ENCODE data around the gene SLC26A2. TPM values are rescaled to one million over a fixed set of nuclear protein-coding genes. Genes with fewer than 3 reads are reported as not detected.
"Not testable (repeated sequence)": the region's sequence is repeated elsewhere in the genome, so short reads cannot be mapped to it uniquely, and the experiment has no call there.

SLC26A2 gene
- total and polyA plus RNA-seq, 2 experiments from 2014 or later: 45.7 to 160 TPM

- no peak for DNase-seq (ENCODE audit: low spot score)
- Histone ChIP-seq H2AFZ (no peak overlapping the region), H4K20me1 (ENCODE audit: insufficient read depth, poor library complexity, severe bottlenecking) (no peaks in the 10 kb centered on the region), H3K36me3 (replicated peaks; ENCODE audit: insufficient read depth, low read depth) (peaks cover 5% of the 10 kb centered on the region), H3K79me2 (peaks cover 3% of the 10 kb centered on the region), H3K27me3 (no peaks in the 10 kb centered on the region), H3K4me3 (no peak overlapping the region), H3K27ac (no peak overlapping the region), H3K4me1 (ENCODE audit: insufficient read depth) (peaks cover 5% of the 10 kb centered on the region), H3K9me2 (replicated peaks; ENCODE audit: insufficient read depth) (no peaks in the 10 kb centered on the region), H3K4me2 (no peak overlapping the region), H3K9me3 (ENCODE audit: low read depth) (no peaks in the 10 kb centered on the region)
- TF ChIP-seq EZH2phosphoT487 (IDR thresholded peaks at IDR 0.05; ENCODE audit: low read depth, severe bottlenecking, unreplicated experiment): no peak
- TF ChIP-seq, protein P1, sequence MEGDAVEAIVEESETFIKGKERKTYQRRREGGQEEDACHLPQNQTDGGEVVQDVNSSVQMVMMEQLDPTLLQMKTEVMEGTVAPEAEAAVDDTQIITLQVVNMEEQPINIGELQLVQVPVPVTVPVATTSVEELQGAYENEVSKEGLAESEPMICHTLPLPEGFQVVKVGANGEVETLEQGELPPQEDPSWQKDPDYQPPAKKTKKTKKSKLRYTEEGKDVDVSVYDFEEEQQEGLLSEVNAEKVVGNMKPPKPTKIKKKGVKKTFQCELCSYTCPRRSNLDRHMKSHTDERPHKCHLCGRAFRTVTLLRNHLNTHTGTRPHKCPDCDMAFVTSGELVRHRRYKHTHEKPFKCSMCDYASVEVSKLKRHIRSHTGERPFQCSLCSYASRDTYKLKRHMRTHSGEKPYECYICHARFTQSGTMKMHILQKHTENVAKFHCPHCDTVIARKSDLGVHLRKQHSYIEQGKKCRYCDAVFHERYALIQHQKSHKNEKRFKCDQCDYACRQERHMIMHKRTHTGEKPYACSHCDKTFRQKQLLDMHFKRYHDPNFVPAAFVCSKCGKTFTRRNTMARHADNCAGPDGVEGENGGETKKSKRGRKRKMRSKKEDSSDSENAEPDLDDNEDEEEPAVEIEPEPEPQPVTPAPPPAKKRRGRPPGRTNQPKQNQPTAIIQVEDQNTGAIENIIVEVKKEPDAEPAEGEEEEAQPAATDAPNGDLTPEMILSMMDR (IDR thresholded peaks at IDR 0.05; ENCODE audit: poor library complexity): no peak
- no peak for TF ChIP-seq EZH2 (IDR thresholded peaks at IDR 0.05; ENCODE audit: borderline replicate concordance)
- 92% methylated on average over 1 of the region's 1 CpG for WGBS (ENCODE audit: low lambda C conversion rate, missing lambda C conversion rate)
These were observed 62.6 kb downstream of the SLC26A2 start for GRCh38 chr5:150023136-150023535.

- Histone ChIP-seq H3K79me2 (peaks cover 6% of the 10 kb centered on the region), H3K27ac (peak overlapping the region; percentile 10), H3K36me3 (replicated peaks; ENCODE audit: insufficient read depth, low read depth) (peaks cover 5% of the 10 kb centered on the region), H2AFZ (no peak overlapping the region), H3K9me3 (ENCODE audit: low read depth) (no peaks in the 10 kb centered on the region), H3K9me2 (replicated peaks; ENCODE audit: insufficient read depth) (no peaks in the 10 kb centered on the region), H3K4me3 (no peak overlapping the region), H3K4me1 (ENCODE audit: insufficient read depth) (peaks cover 5% of the 10 kb centered on the region), H3K27me3 (no peaks in the 10 kb centered on the region), H4K20me1 (ENCODE audit: insufficient read depth, poor library complexity, severe bottlenecking) (no peaks in the 10 kb centered on the region), H3K4me2 (no peak overlapping the region)
- no peak for DNase-seq (ENCODE audit: low spot score)
- WGBS (ENCODE audit: low lambda C conversion rate, missing lambda C conversion rate): 87% methylated on average over 9 of the region's 9 CpGs
- TF ChIP-seq, protein P1 (IDR thresholded peaks at IDR 0.05; ENCODE audit: poor library complexity): peak; percentile 16
- TF ChIP-seq EZH2phosphoT487 (IDR thresholded peaks at IDR 0.05; ENCODE audit: low read depth, severe bottlenecking, unreplicated experiment) (no peak), EZH2 (IDR thresholded peaks at IDR 0.05; ENCODE audit: borderline replicate concordance) (no peak)
These were observed 63.9 kb downstream of the SLC26A2 start for GRCh38 chr5:150024346-150024984.

DNA sequence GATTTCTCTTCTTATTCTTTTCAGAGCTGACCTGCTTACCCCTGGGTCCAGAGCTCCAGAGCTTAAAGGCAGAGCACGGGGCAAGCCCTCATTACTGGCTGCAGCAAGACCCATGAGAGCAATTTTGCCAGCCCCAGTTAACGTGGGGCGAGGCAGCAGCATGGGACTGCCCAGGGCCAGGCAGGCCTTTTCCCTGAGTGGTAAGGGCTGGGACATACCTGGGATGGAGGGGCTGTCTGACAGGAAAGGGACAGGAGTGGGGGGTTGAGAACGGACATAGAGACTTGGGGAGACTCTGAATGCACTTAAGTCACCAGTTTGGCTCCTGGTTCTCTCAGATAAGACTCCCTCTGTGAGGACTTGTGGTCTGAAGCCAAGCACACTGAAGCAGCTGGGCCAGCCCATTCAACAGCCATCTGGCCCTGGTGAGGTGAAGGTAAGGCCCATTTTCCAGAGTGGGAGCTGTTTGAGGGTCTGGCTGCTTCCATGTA is 66.2 kb downstream of the SLC26A2 start:
- no peak for DNase-seq (ENCODE audit: low spot score)
- TF ChIP-seq EZH2 (IDR thresholded peaks at IDR 0.05; ENCODE audit: borderline replicate concordance) (no peak), EZH2phosphoT487 (IDR thresholded peaks at IDR 0.05; ENCODE audit: low read depth, severe bottlenecking, unreplicated experiment) (no peak)
- TF ChIP-seq, protein P1 (IDR thresholded peaks at IDR 0.05; ENCODE audit: poor library complexity): no peak
- WGBS (ENCODE audit: low lambda C conversion rate, missing lambda C conversion rate): 89% methylated on average over 4 of the region's 4 CpGs
- H3K9me2 ChIP-seq (replicated peaks; ENCODE audit: insufficient read depth): no peaks in the 10 kb centered on the region
- H3K9me3 ChIP-seq (ENCODE audit: low read depth): no peaks in the 10 kb centered on the region
- H3K36me3 ChIP-seq (replicated peaks; ENCODE audit: insufficient read depth, low read depth): no peaks in the 10 kb centered on the region
- no peaks in the 10 kb centered on the region for H4K20me1 ChIP-seq (ENCODE audit: insufficient read depth, poor library complexity, severe bottlenecking)
- peak overlapping the region; percentile 75 for H3K27ac ChIP-seq
- H3K4me2 ChIP-seq: peak overlapping the region; percentile 13
- no peak overlapping the region for H2AFZ ChIP-seq
- H3K79me2 ChIP-seq: peaks cover 6% of the 10 kb centered on the region
- H3K4me1 ChIP-seq (ENCODE audit: insufficient read depth): peaks cover 5% of the 10 kb centered on the region
- no peaks in the 10 kb centered on the region for H3K27me3 ChIP-seq
- no peak overlapping the region for H3K4me3 ChIP-seq

DNA sequence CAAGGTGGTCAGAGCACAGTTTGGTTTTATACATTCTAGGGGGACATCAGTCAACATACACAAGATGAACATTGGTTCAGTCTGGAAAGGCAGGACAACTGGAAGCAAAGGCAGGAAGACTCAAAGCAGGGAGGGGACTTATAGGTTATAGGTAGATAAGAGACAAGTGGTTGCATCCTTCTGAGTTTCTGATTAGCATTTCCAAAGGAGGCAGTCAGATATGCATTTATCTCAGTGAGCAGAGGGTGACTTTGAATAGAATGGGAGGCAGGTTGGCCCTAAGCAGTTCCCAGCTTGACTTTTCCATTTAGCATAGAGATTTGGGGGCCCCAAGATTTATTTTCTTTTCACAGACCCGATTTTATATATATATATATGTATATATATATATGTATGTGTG is 67.5 kb downstream of the SLC26A2 start:
- not testable (repeated sequence) for H2AFZ ChIP-seq; H4K20me1 ChIP-seq (ENCODE audit: insufficient read depth, poor library complexity, severe bottlenecking); H3K9me2 ChIP-seq (replicated peaks; ENCODE audit: insufficient read depth); DNase-seq (ENCODE audit: low spot score); H3K4me2 ChIP-seq; H3K4me1 ChIP-seq (ENCODE audit: insufficient read depth); H3K4me3 ChIP-seq; H3K36me3 ChIP-seq (replicated peaks; ENCODE audit: insufficient read depth, low read depth); H3K79me2 ChIP-seq; H3K27ac ChIP-seq; H3K27me3 ChIP-seq; H3K9me3 ChIP-seq (ENCODE audit: low read depth)
- WGBS (ENCODE audit: low lambda C conversion rate, missing lambda C conversion rate): 94% methylated on average over 1 of the region's 1 CpG
